Activated naive CD8-positive, alpha-beta T cell treated with anti-CD3 and anti-CD28 coated beads for 36 hours (primary cell): ENCODE data around the gene GP1BB. TPM values are rescaled to one million over a fixed set of nuclear protein-coding genes. Genes with fewer than 3 reads are reported as not detected.
A peak's percentile ranks its signal among the peaks of the same experiment; 100 is the strongest.

Experiments
- DNase-seq: peaks from one replicate; pipeline ENCODE4 v3.0.0; 2021
- H3K27ac Mint-ChIP-seq: one replicate; pipeline ENCODE4 v1.8.0; 2022; ENCODE audit warnings: mild to moderate bottlenecking, moderate library complexity, mixed read lengths
- H3K27me3 Mint-ChIP-seq: one replicate; pipeline ENCODE4 v1.8.0; 2022; ENCODE audit warnings: mild to moderate bottlenecking, mixed read lengths
- H3K36me3 Mint-ChIP-seq: one replicate; pipeline ENCODE4 v1.8.0; 2021; ENCODE audit warnings: mild to moderate bottlenecking, mixed read lengths
- H3K4me1 Mint-ChIP-seq: one replicate; pipeline ENCODE4 v1.8.0; 2021; ENCODE audit warnings: mixed read lengths
- H3K4me3 Mint-ChIP-seq: one replicate; pipeline ENCODE4 v1.8.0; 2022; ENCODE audit warnings: mild to moderate bottlenecking, moderate library complexity, mixed read lengths
- H3K9me3 Mint-ChIP-seq: one replicate; pipeline ENCODE4 v1.8.0; 2022; ENCODE audit warnings: mixed read lengths
- total RNA-seq, 2 experiments: library from RNA; stranded (reverse); gene quantifications; one replicate each; pipeline ENCODE4 v1.2.3, GENCODE V29; 2021

The GP1BB gene
- total RNA-seq, 2 experiments from 2014 or later, result not detected

GRCh38 chr22:19766240-19766510, 42.8 kb downstream of the GP1BB start:
- H3K36me3 Mint-ChIP-seq, result no peaks in the 10 kb centered on the region
- H3K27ac Mint-ChIP-seq, result no peak overlapping the region
- H3K4me3 Mint-ChIP-seq, result no peak overlapping the region
- peaks cover 7% of the 10 kb centered on the region for H3K4me1 Mint-ChIP-seq
- H3K27me3 Mint-ChIP-seq, result peaks cover 84% of the 10 kb centered on the region
- DNase-seq, result no peak
- no peaks in the 10 kb centered on the region for H3K9me3 Mint-ChIP-seq

DNA sequence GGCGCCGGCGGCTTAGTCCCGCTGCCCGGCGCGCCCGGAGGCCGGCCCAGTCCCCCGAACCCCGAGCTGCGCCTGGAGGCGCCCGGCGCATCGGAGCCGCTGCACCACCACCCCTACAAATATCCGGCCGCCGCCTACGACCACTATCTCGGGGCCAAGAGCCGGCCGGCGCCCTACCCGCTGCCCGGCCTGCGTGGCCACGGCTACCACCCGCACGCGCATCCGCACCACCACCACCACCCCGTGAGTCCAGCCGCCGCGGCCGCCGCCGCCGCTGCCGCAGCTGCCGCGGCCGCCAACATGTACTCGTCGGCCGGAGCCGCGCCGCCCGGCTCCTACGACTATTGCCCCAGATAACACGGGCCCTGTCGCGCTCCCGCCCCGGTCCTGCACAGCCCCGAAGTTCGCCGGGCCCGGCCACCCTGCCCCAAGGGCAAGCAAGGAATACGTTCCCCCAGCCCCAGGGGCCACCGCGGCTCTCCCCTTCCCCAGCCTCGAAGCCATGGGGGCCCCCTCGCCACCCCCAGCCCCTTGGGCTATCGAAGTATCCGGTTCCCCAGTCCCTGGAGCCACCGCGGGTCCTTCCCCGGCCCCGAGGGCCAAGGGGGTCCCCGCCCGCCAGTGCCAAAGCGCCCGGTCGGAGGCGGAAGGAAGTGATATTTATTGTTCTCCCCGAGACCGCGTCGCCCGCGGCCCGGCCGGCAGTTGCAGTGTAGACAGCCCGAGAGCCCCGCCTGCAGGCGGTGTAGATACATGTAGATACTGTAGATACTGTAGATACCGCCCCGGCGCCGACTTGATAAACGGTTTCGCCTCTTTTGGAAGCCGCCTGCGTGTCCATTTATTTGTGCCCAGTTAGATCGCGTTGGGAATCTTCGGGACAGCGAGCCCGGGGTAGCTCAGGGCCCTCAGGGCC, 43.4 kb downstream of the GP1BB start:
- DNase-seq, result peak; percentile 68
- Mint-ChIP-seq H3K27ac (no peak overlapping the region), H3K4me3 (peak overlapping the region; percentile 55), H3K36me3 (no peaks in the 10 kb centered on the region), H3K4me1 (peaks cover 5% of the 10 kb centered on the region), H3K27me3 (peaks cover 87% of the 10 kb centered on the region), H3K9me3 (no peaks in the 10 kb centered on the region)

- Mint-ChIP-seq H3K36me3 (no peaks in the 10 kb centered on the region), H3K4me1 (peaks cover 4% of the 10 kb centered on the region), H3K4me3 (peak overlapping the region; percentile 55), H3K27ac (no peak overlapping the region), H3K9me3 (no peaks in the 10 kb centered on the region), H3K27me3 (peaks cover 89% of the 10 kb centered on the region)
- DNase-seq, result no peak
These were observed 44.3 kb downstream of the GP1BB start for GRCh38 chr22:19767427-19768341.

GRCh38 chr22:19769393-19769715, 46.0 kb downstream of the GP1BB start:
- no peaks in the 10 kb centered on the region for H3K9me3 Mint-ChIP-seq
- H3K4me1 Mint-ChIP-seq, result peaks cover 6% of the 10 kb centered on the region
- H3K27me3 Mint-ChIP-seq, result peaks cover 87% of the 10 kb centered on the region
- no peak overlapping the region for H3K4me3 Mint-ChIP-seq
- no peak overlapping the region for H3K27ac Mint-ChIP-seq
- no peak for DNase-seq
- H3K36me3 Mint-ChIP-seq, result no peaks in the 10 kb centered on the region

- DNase-seq, result no peak
- Mint-ChIP-seq H3K27me3 (peaks cover 79% of the 10 kb centered on the region), H3K9me3 (no peaks in the 10 kb centered on the region), H3K36me3 (no peaks in the 10 kb centered on the region), H3K4me3 (no peak overlapping the region), H3K4me1 (peaks cover 4% of the 10 kb centered on the region), H3K27ac (no peak overlapping the region)
These were observed 47.2 kb downstream of the GP1BB start for GRCh38 chr22:19770349-19771220.

DNA sequence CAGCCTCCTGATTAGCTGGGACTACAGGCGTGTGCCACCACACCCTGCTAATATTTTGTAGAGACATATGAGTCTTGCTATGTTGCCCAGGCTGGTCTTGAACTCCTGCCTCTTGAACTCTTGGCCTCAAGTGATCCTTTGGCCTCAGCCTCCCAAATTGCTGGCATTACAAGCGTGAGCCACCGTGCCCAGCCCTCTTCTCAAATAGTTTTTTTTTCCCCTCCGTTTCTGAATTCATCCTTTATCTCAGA, 49.0 kb downstream of the GP1BB start:
- H3K27ac Mint-ChIP-seq, result no peak overlapping the region
- H3K4me3 Mint-ChIP-seq, result no peak overlapping the region
- H3K36me3 Mint-ChIP-seq, result no peaks in the 10 kb centered on the region
- H3K4me1 Mint-ChIP-seq, result peaks cover 10% of the 10 kb centered on the region
- no peak for DNase-seq
- peaks cover 76% of the 10 kb centered on the region for H3K27me3 Mint-ChIP-seq
- H3K9me3 Mint-ChIP-seq, result no peaks in the 10 kb centered on the region

DNA sequence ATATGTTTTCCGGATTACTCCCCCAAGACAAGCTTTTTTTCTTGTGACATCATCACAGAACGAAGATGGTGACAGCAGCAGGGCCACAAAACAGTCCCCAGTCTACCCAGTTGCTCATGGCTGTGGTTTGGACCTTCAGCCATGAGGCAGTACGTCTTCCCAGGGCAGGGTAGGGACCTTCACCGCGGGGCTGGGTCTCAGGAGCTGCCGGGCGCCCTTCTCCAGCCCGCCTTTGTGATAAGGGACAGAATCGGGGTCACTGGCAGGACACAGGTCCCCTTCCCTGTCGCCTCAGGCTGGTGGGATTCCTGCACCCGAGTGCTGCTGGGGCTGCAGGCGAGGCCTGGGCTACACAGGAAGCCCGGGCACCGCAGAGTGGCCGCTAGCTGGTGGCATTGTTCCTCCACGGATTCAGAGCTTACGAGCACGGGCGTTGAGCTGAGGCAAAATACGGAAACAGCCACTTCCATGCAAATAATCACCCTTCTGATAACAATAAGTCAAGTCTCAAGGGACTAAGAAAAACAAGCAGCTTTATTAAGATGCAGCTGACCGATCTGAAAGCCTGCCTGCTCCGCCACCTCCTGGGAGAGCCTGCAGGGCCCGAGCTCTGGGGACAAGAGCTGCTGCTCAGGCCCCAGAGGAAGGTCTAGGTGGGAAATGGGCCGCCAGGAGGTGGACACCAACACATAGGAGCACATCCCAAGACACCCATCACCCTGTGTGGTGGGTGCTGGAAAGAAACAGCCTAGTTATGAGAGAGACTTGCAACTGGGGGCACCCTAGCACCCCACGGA, 49.5 kb downstream of the GP1BB start:
- Mint-ChIP-seq H3K27me3 (peaks cover 74% of the 10 kb centered on the region), H3K27ac (no peak overlapping the region), H3K4me1 (peaks cover 8% of the 10 kb centered on the region), H3K4me3 (no peak overlapping the region), H3K9me3 (no peaks in the 10 kb centered on the region), H3K36me3 (no peaks in the 10 kb centered on the region)
- no peak for DNase-seq

- Mint-ChIP-seq H3K4me3 (no peak overlapping the region), H3K27me3 (peaks cover 74% of the 10 kb centered on the region), H3K27ac (no peak overlapping the region), H3K36me3 (no peaks in the 10 kb centered on the region), H3K4me1 (peaks cover 8% of the 10 kb centered on the region), H3K9me3 (no peaks in the 10 kb centered on the region)
- no peak for DNase-seq
These were observed 50.2 kb downstream of the GP1BB start for GRCh38 chr22:19773470-19774040.

Other genes starting within 250 kb of the GP1BB start
- gene UFD1, start 244.3 kb upstream of the GP1BB start, total RNA-seq, result 10 to 100 TPM; 71.1 to 79.3 TPM
- 100 to 1,000 TPM; 110 to 114 TPM for gene CDC45, start 243.6 kb upstream of the GP1BB start, total RNA-seq
- not detected for gene CLDN5, start 199.1 kb upstream of the GP1BB start, total RNA-seq
- 1 to 10 TPM; 1.1 to 1.3 TPM for gene SEPTIN5, start 9.0 kb upstream of the GP1BB start, total RNA-seq
- gene TBX1, start 37.2 kb downstream of the GP1BB start, total RNA-seq, result not detected
- gene GNB1L, start 131.3 kb downstream of the GP1BB start, total RNA-seq, result 10 to 100 TPM; 14.5 TPM
- gene RTL10, start 131.3 kb downstream of the GP1BB start, total RNA-seq, result 10 to 100 TPM; 18.7 to 23.1 TPM
- 10 to 100 TPM; 76.1 to 79.6 TPM for gene COMT, start 218.2 kb downstream of the GP1BB start, total RNA-seq
- gene TXNRD2, start 218.3 kb downstream of the GP1BB start, total RNA-seq, result 10 to 100 TPM; 20.3 to 20.9 TPM